A549 (cell line): ENCODE data around the gene LACRT. TPM values are rescaled to one million over a fixed set of nuclear protein-coding genes. Genes with fewer than 3 reads are reported as not detected.

Experiments
- ATAC-seq, 2 experiments: fragments of 200-7000 bp in 1 of 2; fragments of >200 bp in 1 of 2; cut with Nextera tagmentation in 1 of 2; cut with Tn5 transposase in 1 of 2; 3 replicates each; pipeline versions ENCODE4 v1.8.0 to v1.9.1; 2018 to 2020; ENCODE audit warnings: mild to moderate bottlenecking in 1 of 2, moderate library complexity in 1 of 2
- CTCF ChIA-PET: fragments of 300-600 bp; sonication (Branson Sonifier 250); formaldehyde crosslinking; extraction: SDS; loops from one replicate; lab custom pipeline; 2021; ENCODE audit warnings: antibody characterized with exemption, inconsistent platforms; lab: Yijun Ruan, JAX
- POLR2A ChIA-PET: fragments of 350-600 bp; formaldehyde crosslinking; extraction: SDS; loops from one replicate; lab custom pipeline; 2021; ENCODE audit warnings: antibody characterized with exemption, inconsistent platforms; lab: Yijun Ruan, JAX
- DNase-seq, 2 experiments: peaks; one replicate each; pipeline versions ENCODE4 v3.0.0 to v3.0.0-alpha.2; 2011 to 2016; ENCODE audit warnings: low read depth in 1 of 2, low spot score in 1 of 2
- FAIRE-seq: peaks from 2 replicates; lab custom pipeline; 2011; peaks lifted over from hg19 to GRCh38; lab: Jason Lieb, UNC
- H3K27ac ChIP-seq, 2 experiments: fragments of >200 bp; sonication (Bioruptor Twin); formaldehyde crosslinking; 3 replicates each; pipeline ENCODE4 v1.5.1; 2016 to 2017
- H3K4me1 ChIP-seq: fragments of >200 bp; sonication (Bioruptor Twin); formaldehyde crosslinking; 3 replicates; pipeline ENCODE4 v1.6.1; 2016
- H3K4me2 ChIP-seq: fragments of >200 bp; sonication (Bioruptor Twin); formaldehyde crosslinking; 3 replicates; pipeline ENCODE4 v1.6.1; 2016
- H3K4me3 ChIP-seq: fragments of >200 bp; sonication (Bioruptor Twin); formaldehyde crosslinking; 3 replicates; pipeline ENCODE4 v1.5.1; 2016
- H3K9me3 ChIP-seq: fragments of >200 bp; sonication (Bioruptor Twin); formaldehyde crosslinking; 3 replicates; pipeline ENCODE4 v1.6.1; 2016
- CEBPB ChIP-seq, 2 experiments: fragments of >200 bp in 1 of 2; sonication (Bioruptor Twin) in 1 of 2; formaldehyde crosslinking in 1 of 2; IDR thresholded peaks; 2 replicates each; pipeline ENCODE4 v1.6.1; 2012 to 2016
- EHMT2 ChIP-seq: fragments of 200-600 bp; sonication (generic); IDR thresholded peaks from 2 replicates; pipeline ENCODE4 v1.6.1; 2016; ENCODE audit warnings: antibody characterized with exemption, low read depth, mild to moderate bottlenecking, moderate library complexity
- EP300 ChIP-seq, 2 experiments: fragments of >200 bp; sonication (Bioruptor Twin); formaldehyde crosslinking; IDR thresholded peaks; 2 replicates in 1 of 2; 3 replicates in 1 of 2; pipeline ENCODE4 v1.6.1; 2016 to 2017
- HOXB5 ChIP-seq: fragments of 250-450 bp; sonication (Bioruptor Pico); IDR thresholded peaks from 2 replicates; pipeline ENCODE4 v1.5.0; 2020; ENCODE audit warnings: mild to moderate bottlenecking, moderate library complexity
- JUN ChIP-seq, 2 experiments: fragments of >200 bp; sonication (Bioruptor Twin); formaldehyde crosslinking; IDR thresholded peaks; 2 replicates in 1 of 2; 3 replicates in 1 of 2; pipeline ENCODE4 v1.6.1; 2016 to 2017
- KDM1A ChIP-seq: fragments of 200-600 bp; sonication (generic); IDR thresholded peaks from 2 replicates; pipeline ENCODE4 v1.6.1; 2016; ENCODE audit warnings: low read depth, mild to moderate bottlenecking
- MAZ ChIP-seq: fragments of 150-350 bp; IDR thresholded peaks from 2 replicates; pipeline ENCODE4 v1.6.1; 2014; ENCODE audit warnings: antibody characterized with exemption, low read depth, low read length, borderline replicate concordance
- MYC ChIP-seq: IDR thresholded peaks from 2 replicates; pipeline ENCODE4 v1.6.1; 2012; ENCODE audit warnings: mild to moderate bottlenecking, inconsistent platforms, low read length, improper control_type of control experiment, borderline replicate concordance
- NPAS2 ChIP-seq: fragments of 250-450 bp; sonication (Bioruptor Pico); IDR thresholded peaks from 2 replicates; pipeline ENCODE4 v1.8.0; 2022; ENCODE audit warnings: mild to moderate bottlenecking, moderate library complexity, borderline replicate concordance
- NR3C1 ChIP-seq: fragments of >200 bp; sonication (Bioruptor Twin); formaldehyde crosslinking; IDR thresholded peaks from 3 replicates; pipeline ENCODE4 v1.6.1; 2017
- POLR2A ChIP-seq: IDR thresholded peaks from 2 replicates; pipeline ENCODE4 v1.6.1; 2012; ENCODE audit warnings: mild to moderate bottlenecking, low read length
- RARB ChIP-seq: fragments of 250-450 bp; sonication (Bioruptor Pico); IDR thresholded peaks from 2 replicates; pipeline ENCODE4 v1.8.0; 2021; ENCODE audit warnings: mild to moderate bottlenecking, moderate library complexity
- RCOR1 ChIP-seq: fragments of 150-350 bp; IDR thresholded peaks from 2 replicates; pipeline ENCODE4 v1.6.1; 2014; ENCODE audit warnings: antibody characterized with exemption, low read length, low read depth
- SREBF2 ChIP-seq: fragments of 450-650 bp; IDR thresholded peaks from 2 replicates; pipeline ENCODE4 v1.6.1; 2014; ENCODE audit warnings: mild to moderate bottlenecking, moderate library complexity
- ZC3H11A ChIP-seq: fragments of 450-650 bp; IDR thresholded peaks from 2 replicates; pipeline ENCODE4 v1.6.1; 2014; ENCODE audit warnings: antibody characterized with exemption, mild to moderate bottlenecking
- ZFP36 ChIP-seq: fragments of 450-650 bp; IDR thresholded peaks from 2 replicates; pipeline ENCODE4 v1.6.1; 2014; ENCODE audit warnings: borderline replicate concordance; ENCODE audit not compliant: partially characterized antibody
- ZNF302 ChIP-seq: fragments of 250-450 bp; sonication (Bioruptor Pico); IDR thresholded peaks from 2 replicates; pipeline ENCODE4 v1.9.0; 2021; ENCODE audit warnings: inconsistent platforms, mild to moderate bottlenecking, moderate library complexity
- ZSCAN20 ChIP-seq: fragments of 250-450 bp; sonication (Bioruptor Pico); IDR thresholded peaks from 2 replicates; pipeline ENCODE4 v1.8.0; 2022; ENCODE audit warnings: mild to moderate bottlenecking, moderate library complexity
- whole genome bisulfite sequencing: methylation state at CpG from one replicate; pipeline ENCODE4 v1.1.6; 2017; ENCODE audit errors: missing lambda C conversion rate; 5-methylcytosine and 5-hydroxymethylcytosine counted together
- polyA plus RNA-seq, 4 experiments: library from polyadenylated mRNA; depleted of rRNA in 3 of 4; stranded (reverse); fragments of >200 nt; fragmentation: RNase III in 1 of 4; extraction: RNeasy Plus Mini Kit Qiagen cat#74134 plus additional on column Dnase treatment in 1 of 4; gene quantifications; 2 replicates in 3 of 4; 3 replicates in 1 of 4; pipeline ENCODE4 v1.2.3, GENCODE V29; 2011 to 2017
- TF ChIP-seq, protein P1 (sequence below): IDR thresholded peaks from 2 replicates; pipeline ENCODE4 v1.6.1; 2012
- TF ChIP-seq, protein P2 (sequence below): IDR thresholded peaks from 2 replicates; pipeline ENCODE4 v1.6.1; 2012; ENCODE audit warnings: low read depth, borderline replicate concordance
- TF ChIP-seq, protein P3 (sequence below): fragments of >200 bp; sonication (Bioruptor Twin); formaldehyde crosslinking; IDR thresholded peaks from 3 replicates; pipeline ENCODE4 v1.6.1; 2016
- TF ChIP-seq, protein P4 (sequence below): IDR thresholded peaks from 2 replicates; pipeline ENCODE4 v1.6.1; 2012
- TF ChIP-seq, protein P5 (sequence below): fragments of 250-450 bp; sonication (Bioruptor Pico); IDR thresholded peaks from 2 replicates; pipeline ENCODE4 v1.5.0; 2021; ENCODE audit warnings: mild to moderate bottlenecking, moderate library complexity, borderline replicate concordance
- TF ChIP-seq, protein P6 (sequence below): fragments of 250-450 bp; sonication (Bioruptor Pico); IDR thresholded peaks from 2 replicates; pipeline ENCODE4 v1.5.0; 2020; ENCODE audit warnings: low read depth, mild to moderate bottlenecking, moderate library complexity

The LACRT gene
- polyA plus RNA-seq, 2 of the 4 experiments (the other 2 are of a cell fraction): not detected

DNA sequence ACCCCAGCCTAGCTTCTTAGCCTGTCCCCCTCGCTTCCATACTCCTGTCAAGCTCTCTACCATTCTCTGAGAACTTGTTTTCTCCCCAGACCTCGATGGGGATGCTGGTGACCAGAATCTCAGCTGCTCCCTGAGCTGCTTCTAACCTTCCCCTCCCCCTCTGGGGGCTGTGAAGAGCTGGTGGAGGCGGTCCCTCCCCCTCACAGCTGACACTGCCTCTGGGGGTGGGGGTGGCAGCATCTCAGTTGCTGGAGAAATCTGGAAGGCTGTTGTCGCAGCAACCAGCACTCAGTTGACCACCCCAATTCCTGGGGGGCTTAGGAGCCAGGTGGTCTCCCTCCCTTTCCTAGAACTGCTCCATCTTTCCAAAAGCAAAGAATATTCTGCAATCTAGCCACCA is 51.0 kb downstream of the LACRT start:
- H3K4me3 ChIP-seq: no peak overlapping the region
- TF ChIP-seq, protein P1, sequence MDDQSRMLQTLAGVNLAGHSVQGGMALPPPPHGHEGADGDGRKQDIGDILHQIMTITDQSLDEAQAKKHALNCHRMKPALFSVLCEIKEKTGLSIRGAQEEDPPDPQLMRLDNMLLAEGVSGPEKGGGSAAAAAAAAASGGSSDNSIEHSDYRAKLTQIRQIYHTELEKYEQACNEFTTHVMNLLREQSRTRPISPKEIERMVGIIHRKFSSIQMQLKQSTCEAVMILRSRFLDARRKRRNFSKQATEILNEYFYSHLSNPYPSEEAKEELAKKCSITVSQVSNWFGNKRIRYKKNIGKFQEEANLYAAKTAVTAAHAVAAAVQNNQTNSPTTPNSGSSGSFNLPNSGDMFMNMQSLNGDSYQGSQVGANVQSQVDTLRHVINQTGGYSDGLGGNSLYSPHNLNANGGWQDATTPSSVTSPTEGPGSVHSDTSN: no peak
- TF ChIP-seq, protein P2, sequence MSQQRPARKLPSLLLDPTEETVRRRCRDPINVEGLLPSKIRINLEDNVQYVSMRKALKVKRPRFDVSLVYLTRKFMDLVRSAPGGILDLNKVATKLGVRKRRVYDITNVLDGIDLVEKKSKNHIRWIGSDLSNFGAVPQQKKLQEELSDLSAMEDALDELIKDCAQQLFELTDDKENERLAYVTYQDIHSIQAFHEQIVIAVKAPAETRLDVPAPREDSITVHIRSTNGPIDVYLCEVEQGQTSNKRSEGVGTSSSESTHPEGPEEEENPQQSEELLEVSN: no peak
- TF ChIP-seq, protein P3, sequence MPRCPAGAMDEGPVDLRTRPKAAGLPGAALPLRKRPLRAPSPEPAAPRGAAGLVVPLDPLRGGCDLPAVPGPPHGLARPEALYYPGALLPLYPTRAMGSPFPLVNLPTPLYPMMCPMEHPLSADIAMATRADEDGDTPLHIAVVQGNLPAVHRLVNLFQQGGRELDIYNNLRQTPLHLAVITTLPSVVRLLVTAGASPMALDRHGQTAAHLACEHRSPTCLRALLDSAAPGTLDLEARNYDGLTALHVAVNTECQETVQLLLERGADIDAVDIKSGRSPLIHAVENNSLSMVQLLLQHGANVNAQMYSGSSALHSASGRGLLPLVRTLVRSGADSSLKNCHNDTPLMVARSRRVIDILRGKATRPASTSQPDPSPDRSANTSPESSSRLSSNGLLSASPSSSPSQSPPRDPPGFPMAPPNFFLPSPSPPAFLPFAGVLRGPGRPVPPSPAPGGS: no peak
- TF ChIP-seq, protein P4, sequence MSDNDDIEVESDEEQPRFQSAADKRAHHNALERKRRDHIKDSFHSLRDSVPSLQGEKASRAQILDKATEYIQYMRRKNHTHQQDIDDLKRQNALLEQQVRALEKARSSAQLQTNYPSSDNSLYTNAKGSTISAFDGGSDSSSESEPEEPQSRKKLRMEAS: no peak
- TF ChIP-seq RARB (CRISPR knock-in tag) (no peak), KDM1A (no peak), RCOR1 (no peak), NR3C1 (no peak), EHMT2 (no peak), MYC (no peak), POLR2A (no peak), SREBF2 (no peak), HOXB5 (CRISPR knock-in tag) (no peak), ZSCAN20 (no peak), ZFP36 (no peak), NPAS2 (no peak), MAZ (no peak), CEBPB (IDR thresholded peaks at IDR 0.05) (no peak)
- TF ChIP-seq, protein P5, sequence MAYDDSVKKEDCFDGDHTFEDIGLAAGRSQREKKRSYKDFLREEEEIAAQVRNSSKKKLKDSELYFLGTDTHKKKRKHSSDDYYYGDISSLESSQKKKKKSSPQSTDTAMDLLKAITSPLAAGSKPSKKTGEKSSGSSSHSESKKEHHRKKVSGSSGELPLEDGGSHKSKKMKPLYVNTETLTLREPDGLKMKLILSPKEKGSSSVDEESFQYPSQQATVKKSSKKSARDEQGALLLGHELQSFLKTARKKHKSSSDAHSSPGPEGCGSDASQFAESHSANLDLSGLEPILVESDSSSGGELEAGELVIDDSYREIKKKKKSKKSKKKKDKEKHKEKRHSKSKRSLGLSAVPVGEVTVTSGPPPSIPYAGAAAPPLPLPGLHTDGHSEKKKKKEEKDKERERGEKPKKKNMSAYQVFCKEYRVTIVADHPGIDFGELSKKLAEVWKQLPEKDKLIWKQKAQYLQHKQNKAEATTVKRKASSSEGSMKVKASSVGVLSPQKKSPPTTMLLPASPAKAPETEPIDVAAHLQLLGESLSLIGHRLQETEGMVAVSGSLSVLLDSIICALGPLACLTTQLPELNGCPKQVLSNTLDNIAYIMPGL (CRISPR knock-in tag): no peak
- no peaks in the 10 kb centered on the region for H3K9me3 ChIP-seq
- H3K27ac ChIP-seq: no peak overlapping the region
- ChIA-PET CTCF (interaction anchor here (0.8 to 10.0 kb wide), 5 partner anchors 14 to 375 kb away, joined by 3 to 100 read pairs (median 7); no protein-coding TSS in a partner anchor), POLR2A (interaction anchor here (0.8 kb wide), 1 partner anchor 12 kb away, joined by 3 read pairs; no protein-coding TSS in a partner anchor)
- FAIRE-seq (no peak), ATAC-seq (no peak), DNase-seq (no peak)
- no peak overlapping the region for H3K4me2 ChIP-seq
- 17% methylated on average over 4 of the region's 4 CpGs for whole genome bisulfite sequencing
- peaks cover 11% of the 10 kb centered on the region for H3K4me1 ChIP-seq

DNA sequence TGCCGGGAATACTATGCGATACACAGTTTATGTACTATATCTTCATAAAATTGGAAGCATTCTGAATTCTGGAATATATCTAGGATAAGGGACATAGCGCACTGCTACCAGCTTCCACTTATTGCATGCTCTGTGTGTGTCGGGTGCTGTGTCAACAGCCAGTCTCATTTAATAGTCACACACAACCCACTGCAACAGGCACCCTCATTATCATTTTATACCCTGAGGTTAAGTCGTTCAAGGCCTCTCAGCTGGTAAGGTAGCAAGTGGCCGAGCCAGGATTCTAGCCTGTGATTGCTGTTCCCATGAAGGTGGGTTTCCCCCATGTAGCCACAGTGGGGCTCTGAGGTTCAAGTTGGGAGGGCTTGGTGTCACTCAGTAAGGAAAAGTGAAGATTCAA is 53.3 kb downstream of the LACRT start:
- Histone ChIP-seq H3K27ac (no peak overlapping the region), H3K9me3 (no peaks in the 10 kb centered on the region), H3K4me2 (no peak overlapping the region)
- WGBS: 70% methylated on average over 6 of the region's 6 CpGs
- ChIA-PET CTCF (interaction anchor here (1.6 to 10.0 kb wide), 4 partner anchors 9 to 25 kb away, joined by 4 to 100 read pairs (median 14); no protein-coding TSS in a partner anchor), POLR2A (no interaction called here)
- TF ChIP-seq RCOR1 (no peak), ZC3H11A (no peak), EP300 (IDR thresholded peaks at IDR 0.05) (no peak), JUN (IDR thresholded peaks at IDR 0.05) (no peak), ZNF302 (CRISPR knock-in tag) (no peak)
- TF ChIP-seq, protein P6, sequence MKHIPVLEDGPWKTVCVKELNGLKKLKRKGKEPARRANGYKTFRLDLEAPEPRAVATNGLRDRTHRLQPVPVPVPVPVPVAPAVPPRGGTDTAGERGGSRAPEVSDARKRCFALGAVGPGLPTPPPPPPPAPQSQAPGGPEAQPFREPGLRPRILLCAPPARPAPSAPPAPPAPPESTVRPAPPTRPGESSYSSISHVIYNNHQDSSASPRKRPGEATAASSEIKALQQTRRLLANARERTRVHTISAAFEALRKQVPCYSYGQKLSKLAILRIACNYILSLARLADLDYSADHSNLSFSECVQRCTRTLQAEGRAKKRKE (CRISPR knock-in tag): no peak
- TF ChIP-seq, all 56 proteins: peak for 0
- FAIRE-seq: no peak
- H3K4me1 ChIP-seq: no peaks in the 10 kb centered on the region
- no peak for ATAC-seq
- no peak overlapping the region for H3K4me3 ChIP-seq
- DNase-seq: no peak

Other genes starting within 250 kb of the LACRT start
- 31.7 and 36.1 TPM in 2 replicates for gene ITGA5, start 215.6 kb downstream of the LACRT start, polyA plus RNA-seq (2011; rRNA removed)
- gene ITGA5, start 215.6 kb downstream of the LACRT start, polyA plus RNA-seq (2017; fragmentation: RNase III; extraction: RNeasy Plus Mini Kit Qiagen cat#74134 plus additional on column Dnase treatment): 21.5 to 30.0 TPM (median 27.2 TPM) in 3 replicates
- gene GTSF1, start 161.3 kb downstream of the LACRT start, polyA plus RNA-seq (2011; rRNA removed): not detected in 2 replicates
- gene GTSF1, start 161.3 kb downstream of the LACRT start, polyA plus RNA-seq (2017; fragmentation: RNase III; extraction: RNeasy Plus Mini Kit Qiagen cat#74134 plus additional on column Dnase treatment): not detected in 3 replicates
- 0.07 and 0.08 TPM in 2 replicates for gene NCKAP1L, start 137.1 kb downstream of the LACRT start, polyA plus RNA-seq (2011; rRNA removed)
- gene NCKAP1L, start 137.1 kb downstream of the LACRT start, polyA plus RNA-seq (2017; fragmentation: RNase III; extraction: RNeasy Plus Mini Kit Qiagen cat#74134 plus additional on column Dnase treatment): 0.01 TPM in 1 of 3 replicates, not detected in the others
- gene PDE1B, start 85.3 kb downstream of the LACRT start, polyA plus RNA-seq (2011; rRNA removed): 0.08 TPM in 1 of 2 replicates, not detected in the other
- 0.04 to 0.05 TPM in 2 of 3 replicates, not detected in the other for gene PDE1B, start 85.3 kb downstream of the LACRT start, polyA plus RNA-seq (2017; fragmentation: RNase III; extraction: RNeasy Plus Mini Kit Qiagen cat#74134 plus additional on column Dnase treatment)
- not detected in 2 replicates for gene PPP1R1A, start 46.2 kb downstream of the LACRT start, polyA plus RNA-seq (2011; rRNA removed)
- gene PPP1R1A, start 46.2 kb downstream of the LACRT start, polyA plus RNA-seq (2017; fragmentation: RNase III; extraction: RNeasy Plus Mini Kit Qiagen cat#74134 plus additional on column Dnase treatment): 0.09 TPM in 1 of 3 replicates, not detected in the others
- gene DCD, start 13.5 kb upstream of the LACRT start, polyA plus RNA-seq (2011; rRNA removed): not detected in 2 replicates
- gene DCD, start 13.5 kb upstream of the LACRT start, polyA plus RNA-seq (2017; fragmentation: RNase III; extraction: RNeasy Plus Mini Kit Qiagen cat#74134 plus additional on column Dnase treatment): not detected in 3 replicates
- not detected in 2 replicates for gene MUCL1, start 219.6 kb upstream of the LACRT start, polyA plus RNA-seq (2011; rRNA removed)
- not detected in 3 replicates for gene MUCL1, start 219.6 kb upstream of the LACRT start, polyA plus RNA-seq (2017; fragmentation: RNase III; extraction: RNeasy Plus Mini Kit Qiagen cat#74134 plus additional on column Dnase treatment)